C1 segment of cervical spinal cord (tissue), 14 donors: ENCODE results near the gene IL36RN.
"Not testable (repeated sequence)": the region's sequence is repeated elsewhere in the genome, so short reads cannot be mapped to it uniquely, and the experiment has no call there.

Experiments used
- DNase-seq, 14 donors: peaks; one replicate each; lab custom pipeline; 2025; lab: John Stamatoyannopoulos, UW

Gene IL36RN

DNA sequence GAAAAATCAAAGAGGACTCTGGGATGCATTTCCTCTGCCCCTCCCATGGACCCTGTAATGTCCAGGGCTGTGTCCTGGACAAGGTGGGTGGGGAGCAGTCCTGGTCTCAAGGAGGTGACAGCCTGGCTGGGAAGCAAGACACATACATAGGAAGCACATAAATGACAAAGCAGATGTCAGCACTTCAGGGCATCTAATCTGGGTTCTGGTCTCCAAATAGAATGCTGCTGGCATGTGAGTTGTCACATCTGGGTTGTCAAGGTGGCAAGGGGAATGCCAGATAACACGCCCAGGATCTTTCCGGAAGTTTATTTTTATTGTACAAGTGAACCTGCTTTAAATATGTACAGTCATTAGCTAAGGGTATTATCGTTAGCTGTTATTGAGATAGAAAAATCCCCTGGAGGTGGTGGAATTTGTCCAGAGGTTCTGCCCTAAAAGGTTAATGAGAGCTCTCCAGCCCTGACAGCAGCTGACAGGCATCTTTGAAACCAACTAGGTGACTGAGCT, 14.4 kb downstream of the IL36RN start:
- DNase-seq: no peak

DNA sequence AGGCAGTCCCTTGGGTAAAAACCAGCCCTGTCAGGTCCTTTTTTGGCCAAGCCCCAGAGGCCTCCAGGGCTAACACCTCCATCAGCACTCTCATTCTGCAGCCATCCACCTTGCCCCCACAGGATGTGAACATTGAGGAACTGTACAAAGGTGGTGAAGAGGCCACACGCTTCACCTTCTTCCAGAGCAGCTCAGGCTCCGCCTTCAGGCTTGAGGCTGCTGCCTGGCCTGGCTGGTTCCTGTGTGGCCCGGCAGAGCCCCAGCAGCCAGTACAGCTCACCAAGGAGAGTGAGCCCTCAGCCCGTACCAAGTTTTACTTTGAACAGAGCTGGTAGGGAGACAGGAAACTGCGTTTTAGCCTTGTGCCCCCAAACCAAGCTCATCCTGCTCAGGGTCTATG, 16.0 kb downstream of the IL36RN start:
- no peak for DNase-seq

DNA sequence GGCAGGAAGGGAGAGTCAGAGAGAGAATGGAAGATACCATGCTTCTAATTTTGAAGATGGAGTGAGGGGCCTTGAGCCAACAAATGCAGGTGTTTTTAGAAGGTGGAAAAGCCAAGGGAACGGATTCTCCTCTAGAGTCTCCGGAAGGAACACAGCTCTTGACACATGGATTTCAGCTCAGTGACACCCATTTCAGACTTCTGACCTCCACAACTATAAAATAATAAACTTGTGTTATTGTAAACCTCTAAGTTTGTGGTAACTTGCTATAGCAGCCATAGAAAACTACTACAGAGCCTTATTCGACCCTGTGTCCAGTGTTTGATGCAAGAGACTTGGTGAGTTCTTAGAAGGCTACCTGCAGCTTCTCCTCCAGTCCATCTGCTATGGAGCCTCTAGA, 16.6 kb downstream of the IL36RN start:
- no peak for DNase-seq

DNA sequence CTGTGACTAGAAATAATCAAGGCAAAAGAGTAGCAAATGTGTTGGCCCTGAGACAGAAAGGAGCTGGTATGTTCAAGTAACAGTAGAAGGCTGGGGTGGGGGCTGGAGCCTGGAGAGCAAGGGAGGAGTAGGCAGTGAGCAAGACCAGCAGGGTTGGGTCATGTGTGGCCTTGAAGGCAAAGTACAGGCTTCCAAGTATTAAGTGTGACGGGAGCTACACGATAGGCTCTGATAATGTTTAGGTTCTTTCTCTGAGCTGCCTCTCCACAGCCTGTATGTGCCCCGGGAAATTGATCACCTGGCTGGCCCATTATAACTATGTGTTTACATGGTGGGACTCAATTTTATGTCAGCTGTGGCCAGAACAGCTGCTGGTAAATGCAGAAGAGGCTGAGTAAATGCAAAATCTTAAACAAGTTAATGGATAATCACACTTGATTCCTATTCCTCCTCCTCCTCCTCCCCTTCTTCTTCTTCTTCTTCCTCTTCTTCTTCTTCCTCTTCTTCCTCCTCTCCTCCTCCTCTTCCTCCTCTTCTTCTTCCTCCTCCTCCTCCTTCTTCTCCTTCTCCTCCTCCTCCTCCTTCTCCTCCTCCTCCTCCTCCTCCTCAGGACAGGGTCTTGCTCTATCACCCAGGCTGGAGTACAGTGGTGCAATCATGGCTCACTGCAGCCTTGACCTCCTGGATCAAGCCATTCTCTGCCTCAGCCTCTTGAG, 18.1 kb downstream of the IL36RN start:
- DNase-seq: no peak

DNA sequence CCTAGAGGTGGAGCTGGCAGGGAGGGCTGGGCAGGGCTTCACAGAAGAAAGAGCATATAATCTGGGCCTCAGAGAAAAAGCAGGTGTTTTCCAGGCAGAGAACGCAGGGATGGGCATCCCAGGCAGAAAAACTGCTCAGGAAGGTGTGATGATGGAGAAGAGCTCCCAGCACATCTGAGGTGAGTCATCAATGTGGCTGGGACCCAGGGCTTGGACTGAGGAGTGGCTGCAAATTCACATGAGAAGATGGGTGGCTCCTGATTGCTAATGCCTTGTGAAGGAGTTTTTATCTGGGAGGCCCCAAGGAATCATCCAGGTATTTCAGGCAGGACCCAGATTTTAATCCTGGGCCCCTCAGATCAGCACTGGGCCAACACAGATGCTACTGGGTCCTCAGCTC, 18.9 kb downstream of the IL36RN start:
- DNase-seq: no peak

DNA sequence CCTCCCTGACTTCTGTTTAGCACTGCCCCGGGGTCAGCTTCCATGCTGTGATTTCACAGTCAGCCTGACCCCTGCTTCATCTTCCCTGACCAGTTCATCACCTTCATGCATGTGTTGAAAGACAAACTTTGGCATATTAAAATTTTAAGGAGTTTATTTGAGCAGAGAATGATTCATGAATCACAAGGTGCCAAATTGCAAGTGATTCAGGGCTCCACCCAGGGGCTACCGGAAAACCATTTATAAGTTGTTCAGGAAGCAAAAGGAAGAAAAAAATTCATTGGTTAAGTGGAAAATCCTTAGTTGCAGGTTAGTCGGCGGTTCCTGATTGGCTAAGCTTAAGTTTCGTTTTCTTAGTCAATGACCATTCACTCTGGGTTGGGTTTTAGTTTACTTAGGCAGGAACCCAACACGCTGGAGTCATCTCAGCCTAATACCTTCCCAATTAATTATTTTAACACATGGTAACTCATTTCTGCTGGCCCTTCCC, 19.4 kb downstream of the IL36RN start:
- no peak for DNase-seq

DNA sequence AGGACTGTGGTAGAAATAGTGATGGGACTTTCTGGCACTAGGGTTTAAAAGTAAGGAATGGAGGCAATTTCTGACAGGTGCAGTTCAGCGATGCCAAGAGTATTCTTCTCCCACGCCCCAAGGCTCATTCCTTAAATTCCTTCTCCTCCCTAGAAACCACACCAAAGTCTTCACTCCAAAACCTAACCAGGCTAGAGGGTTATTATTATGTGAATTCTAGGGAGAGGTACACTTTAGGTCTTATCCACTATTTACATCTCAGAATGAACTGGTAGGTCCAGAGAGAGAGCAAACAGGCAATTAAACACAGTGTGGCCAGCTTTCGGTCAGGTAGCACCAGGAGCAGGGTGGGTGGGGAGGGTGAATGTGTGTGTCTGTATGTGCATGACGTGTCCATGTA, 20.1 kb downstream of the IL36RN start:
- DNase-seq: no peak

DNA sequence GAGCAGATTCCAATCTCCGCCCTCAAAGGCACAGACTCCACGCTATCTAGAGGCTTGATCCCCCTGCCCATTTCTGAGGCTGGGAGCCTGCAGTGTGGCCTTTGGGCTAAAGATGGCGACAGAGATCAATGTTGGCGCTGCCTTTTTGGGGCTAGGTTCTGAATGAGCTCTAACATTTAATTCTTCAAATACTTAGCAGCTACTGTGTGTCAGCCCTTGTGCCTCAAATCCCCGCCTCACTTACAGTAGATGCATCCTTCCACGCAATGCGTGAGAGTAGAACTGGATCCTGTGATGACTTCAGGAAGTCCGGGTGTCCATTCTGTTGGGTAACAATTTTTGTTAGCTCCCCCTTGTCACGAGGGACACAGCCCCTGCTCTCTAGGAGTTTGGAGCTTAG, 21.1 kb downstream of the IL36RN start:
- DNase-seq: peak in 2 of 14 donors; percentile 0 to 11

DNA sequence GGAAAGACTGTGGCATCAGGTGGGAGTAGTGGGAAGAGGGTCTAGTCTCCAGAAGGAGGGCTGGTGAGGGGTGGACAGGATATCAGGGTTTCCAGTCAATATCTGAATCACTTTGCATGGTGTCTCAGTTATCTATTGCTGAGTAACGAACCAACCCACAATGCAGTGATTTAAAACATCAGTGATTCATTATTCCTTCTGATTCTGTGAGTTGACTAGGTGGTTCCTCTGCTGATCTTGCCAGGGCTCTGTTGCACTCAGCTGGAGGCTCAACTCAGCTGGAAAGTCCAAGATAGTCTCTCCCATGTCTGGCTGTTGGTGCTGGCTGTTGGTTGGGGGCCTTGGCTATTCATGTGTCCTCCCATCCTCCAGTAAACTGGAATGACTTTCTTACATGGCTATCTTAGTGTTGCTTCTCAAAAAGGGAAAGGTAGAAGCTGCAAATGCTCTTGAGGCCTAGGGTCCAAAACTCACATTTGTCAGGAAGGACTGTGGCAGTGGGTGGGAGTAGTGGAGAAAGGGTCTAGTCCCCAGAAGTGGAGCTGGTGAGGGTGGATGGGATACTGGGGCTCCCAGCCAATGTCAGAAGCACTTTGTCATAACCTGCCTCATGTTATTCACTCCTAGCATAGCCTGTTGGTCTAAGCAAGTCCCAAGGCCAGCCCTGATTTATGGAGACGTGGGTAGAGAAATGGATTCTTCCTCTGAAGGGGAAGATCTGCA, 22.7 kb downstream of the IL36RN start:
- no peak for DNase-seq

DNA sequence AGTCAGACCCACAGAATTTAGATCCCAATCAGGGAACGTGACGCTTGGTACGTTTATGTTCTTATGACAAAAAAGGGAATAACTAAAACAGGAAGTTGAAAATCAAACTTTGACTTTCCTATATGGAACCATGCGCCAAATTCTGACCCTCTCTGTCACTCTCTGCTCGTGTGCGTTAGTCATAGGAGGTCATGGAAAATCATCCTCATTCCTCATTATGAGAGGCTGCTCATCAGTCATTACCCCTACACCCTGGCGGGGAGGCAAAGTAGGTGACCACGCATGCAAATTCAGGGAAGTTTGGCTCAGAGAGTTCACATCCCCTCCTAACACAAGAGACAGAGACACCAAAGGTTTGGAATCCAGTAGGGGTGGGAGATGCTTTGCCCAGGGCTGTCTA, 24.3 kb downstream of the IL36RN start:
- no peak for DNase-seq

DNA sequence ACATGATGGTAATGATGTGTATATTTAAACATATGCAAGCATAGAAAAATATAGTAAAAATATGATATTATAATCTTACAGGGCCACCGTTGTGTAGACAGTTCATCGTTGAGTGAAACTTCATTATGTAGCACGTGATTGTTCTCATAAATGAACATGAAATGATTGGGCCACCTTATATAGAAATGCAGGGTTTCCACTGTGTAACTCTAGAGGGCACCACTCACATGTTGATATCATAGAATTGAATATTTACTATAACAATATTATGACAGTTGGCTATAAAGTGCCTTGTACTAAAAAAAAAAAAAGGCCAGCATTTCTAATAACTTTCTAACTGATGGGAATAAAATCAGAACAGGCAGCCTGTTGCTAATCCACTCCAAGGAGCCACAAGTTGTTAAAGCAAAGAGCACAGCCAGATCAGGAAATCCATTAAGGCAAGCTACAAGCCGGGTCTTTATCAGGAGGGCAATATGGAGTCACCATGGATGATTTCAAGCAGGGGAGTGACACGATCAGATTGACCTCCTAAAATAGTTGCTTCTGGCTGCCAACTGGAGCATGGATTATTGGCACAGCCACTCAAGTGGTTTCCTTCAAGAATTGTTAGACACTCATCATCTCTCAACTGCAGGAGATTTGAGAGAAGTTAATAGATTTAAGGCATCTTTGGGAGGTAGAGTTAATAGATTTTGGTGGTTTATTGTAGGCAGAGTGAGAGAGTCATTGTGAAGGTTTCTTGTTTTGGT, 25.4 kb downstream of the IL36RN start:
- DNase-seq: no peak

DNA sequence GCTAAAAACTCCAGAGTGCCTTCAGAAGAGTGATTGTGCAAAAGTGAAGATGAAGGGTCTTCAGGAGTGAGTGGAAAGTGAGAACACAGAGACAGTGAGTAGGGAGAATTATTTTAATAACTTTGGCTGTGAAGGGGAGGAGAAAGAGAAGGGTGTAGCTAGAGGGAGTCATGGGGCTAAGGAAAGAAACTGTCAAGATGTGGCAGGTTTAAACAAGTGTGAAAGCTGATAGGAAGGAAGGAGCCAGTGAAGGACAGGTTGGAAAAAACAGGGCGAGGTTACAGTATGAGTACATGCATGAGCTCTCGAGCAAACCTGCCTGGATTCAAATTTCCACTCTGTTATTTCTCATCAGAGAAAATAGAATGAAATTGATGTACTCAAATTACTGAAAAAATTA, 26.5 kb downstream of the IL36RN start:
- no peak for DNase-seq

DNA sequence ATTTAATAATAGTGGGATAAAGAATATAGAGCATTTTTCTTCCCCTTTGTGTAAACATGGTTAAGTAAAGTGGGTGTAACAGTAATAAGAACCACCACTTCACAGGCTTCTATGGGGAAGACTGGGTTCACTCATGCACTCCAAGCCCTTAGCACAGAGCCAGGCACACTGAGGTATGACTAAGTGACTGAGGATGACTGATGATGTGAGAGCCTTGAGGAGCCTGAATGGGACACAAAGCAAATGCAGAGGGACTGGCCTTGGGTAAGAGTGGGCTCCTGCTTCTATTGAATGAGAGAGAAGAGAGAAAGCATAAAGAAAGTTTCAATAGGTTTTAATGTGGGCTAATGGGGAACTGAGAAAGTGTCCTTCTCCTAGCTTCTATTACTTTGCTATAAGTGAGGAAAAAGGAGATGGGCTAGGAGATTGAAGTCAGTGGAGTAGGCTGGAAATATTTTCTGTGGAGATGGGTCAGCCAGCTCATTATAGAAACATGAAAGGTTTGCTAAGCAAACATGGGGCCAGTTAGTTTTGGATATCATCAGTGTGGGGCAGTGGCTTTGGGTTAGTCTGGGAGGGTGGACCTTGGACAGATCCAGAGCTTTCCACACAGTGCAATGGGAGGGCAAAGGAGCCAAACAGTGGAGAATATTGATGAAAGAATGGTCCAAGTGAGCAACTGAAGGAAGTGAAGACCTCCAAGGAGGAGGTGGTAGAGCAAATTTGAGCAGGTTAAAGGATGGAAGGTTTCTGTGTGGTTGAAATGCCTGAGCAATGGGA, 29.4 kb downstream of the IL36RN start:
- DNase-seq: no peak

DNA sequence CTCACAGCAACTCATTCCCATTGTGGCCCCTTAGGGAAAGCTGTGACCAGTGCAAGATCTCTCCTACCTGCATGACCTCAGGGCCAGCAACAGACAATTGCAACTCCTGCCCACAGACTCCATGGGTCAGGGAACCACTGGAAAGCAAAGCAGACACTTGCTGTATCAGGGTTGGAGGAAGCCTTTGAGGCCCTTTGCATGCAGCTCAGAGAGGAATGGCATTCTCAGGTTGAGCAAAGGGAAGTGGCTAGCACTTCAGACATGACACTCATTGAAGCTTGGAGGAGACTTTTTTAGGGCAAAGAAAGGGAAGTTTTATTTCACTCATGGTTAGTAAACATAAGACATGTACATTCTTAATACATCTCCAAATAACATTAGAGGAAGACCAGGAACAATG, 30.9 kb downstream of the IL36RN start:
- DNase-seq: no peak

DNA sequence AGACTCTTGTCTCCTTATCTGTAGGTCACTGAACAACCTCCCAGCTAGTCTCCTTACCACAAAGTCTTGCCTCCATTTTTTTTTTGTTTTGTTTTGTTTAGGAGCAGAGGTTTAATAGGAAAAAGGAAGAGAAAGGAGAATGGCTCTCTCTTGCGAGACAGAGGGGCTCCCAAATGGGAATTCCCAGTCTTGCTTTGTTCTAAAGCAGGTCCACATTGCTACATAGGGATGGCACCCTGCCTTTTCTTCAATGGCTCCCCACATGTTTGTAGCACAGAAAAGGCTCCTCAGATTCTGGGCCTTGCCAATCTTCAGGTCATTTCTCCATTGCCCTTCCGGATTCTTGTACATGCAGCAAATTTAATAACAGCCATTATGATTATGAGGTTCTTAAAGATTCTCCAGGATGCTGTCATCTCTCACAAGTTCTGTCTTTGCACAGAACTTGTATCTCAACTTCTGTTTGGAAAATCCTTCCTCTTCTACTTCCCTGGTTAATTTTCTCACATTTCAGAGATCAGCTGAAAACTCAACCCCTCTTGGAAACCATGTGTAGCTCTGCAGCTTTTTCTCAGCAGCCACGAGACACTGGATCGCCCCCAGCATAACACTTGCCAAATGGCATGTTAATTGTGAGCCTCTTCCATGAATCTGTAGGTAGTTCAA, 32.4 kb downstream of the IL36RN start:
- no peak for DNase-seq

DNA sequence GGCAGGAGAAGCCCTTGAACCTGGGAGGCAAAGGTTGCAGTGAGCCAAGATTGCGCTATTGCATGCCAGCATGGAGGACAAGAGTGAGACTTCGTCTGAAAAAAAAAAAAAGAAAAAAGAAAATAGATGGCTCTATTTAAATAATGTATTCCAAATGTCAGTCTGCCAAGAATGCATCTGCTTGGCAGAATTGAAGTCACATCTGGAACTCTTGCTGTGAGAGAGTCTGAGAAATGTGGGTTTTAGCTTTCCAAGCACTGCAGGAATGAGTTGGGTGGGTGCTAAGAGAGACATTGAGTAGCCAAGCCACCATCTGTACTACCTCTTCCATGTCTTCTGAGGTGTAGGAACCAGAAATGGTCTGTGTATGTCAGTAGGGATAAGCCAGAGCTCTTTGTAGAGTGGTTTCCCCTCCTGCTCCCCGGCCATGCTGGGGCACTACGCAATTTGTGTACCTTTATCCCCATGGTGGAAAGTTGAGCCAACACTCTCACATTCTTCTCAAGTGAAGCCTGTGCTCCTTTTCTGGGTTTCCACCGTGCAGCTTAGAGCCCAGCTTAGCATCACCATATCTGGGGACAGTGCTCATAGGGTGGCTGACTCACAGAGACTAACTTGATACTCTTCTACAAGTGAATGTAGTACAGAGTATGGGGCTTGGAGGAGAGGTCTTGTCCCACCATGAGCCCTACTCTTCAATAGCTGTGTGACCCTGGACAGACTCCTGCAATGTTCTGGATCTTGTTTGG, 34.0 kb downstream of the IL36RN start:
- no peak for DNase-seq

DNA sequence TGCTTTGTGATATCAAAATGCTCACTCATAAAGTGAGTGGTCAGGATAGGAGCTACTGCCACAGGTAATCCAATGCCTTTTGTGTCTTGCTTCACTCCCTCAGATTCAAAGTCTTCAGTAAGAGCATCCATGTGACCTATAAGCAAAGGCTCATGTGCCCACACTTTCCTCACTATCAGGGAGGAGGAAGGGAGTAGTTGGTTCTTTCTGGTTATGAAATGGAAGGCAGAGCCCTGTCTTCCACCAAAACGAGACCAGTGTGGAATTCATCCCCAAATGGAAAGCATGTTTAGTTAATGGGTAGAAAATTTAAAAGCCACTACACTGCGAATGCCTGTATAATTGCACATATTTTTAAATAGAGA, 34.6 kb downstream of the IL36RN start:
- DNase-seq: no peak

DNA sequence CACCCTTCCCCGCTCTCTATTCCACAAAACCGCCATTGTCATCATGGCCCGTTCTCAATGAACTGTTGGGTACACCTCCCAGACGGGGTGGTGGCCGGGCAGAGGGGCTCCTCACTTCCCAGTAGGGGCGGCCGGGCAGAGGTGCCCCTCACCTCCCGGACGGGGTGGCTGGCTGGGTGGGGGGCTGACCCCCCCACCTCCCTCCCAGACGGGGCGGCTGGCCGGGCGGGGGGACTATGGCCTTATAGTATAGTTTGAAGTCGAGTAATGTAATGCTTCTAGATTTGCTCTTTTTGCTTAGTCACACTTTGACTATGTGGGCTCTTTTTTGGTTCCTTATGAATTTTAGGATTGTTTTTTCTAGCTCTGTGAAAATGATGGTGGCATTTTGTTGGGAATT, 37.3 kb downstream of the IL36RN start:
- DNase-seq: not testable (repeated sequence)

DNA sequence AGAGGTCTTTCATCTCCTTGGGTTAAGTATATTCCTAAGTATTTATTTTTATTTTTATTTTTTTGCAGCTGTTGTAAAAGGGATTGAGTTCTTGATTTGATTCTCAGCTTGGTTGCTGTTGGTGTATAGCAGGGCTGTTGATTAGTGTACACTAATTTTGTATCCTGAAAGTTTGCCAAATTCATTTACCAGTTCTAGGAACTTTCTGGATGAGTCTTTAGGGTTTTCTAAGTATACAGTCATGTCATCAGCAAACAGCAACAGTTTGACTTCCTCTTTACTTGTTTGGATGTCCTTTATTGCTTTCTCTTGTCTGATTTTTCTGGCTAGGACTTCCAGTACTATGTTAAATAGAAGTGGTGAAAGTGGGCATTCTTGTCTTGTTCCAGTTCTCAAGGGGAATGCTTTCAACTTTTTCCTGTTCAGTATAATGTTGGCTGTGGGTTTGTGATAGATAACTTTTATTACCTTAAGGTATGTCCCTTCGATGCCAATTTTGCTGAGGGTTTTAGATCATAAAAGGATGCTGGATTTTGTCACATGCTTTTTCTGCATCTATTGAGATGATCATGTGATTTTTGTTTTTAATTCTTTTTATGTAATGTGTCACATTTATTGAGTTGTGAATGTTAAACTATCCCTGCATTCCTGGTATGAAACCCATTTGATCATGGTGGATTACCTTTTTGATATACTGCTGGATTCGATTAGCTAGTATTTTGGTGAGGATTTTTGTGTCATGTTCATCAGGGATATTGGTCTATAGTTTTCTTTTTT, 38.0 kb downstream of the IL36RN start:
- not testable (repeated sequence) for DNase-seq

DNA sequence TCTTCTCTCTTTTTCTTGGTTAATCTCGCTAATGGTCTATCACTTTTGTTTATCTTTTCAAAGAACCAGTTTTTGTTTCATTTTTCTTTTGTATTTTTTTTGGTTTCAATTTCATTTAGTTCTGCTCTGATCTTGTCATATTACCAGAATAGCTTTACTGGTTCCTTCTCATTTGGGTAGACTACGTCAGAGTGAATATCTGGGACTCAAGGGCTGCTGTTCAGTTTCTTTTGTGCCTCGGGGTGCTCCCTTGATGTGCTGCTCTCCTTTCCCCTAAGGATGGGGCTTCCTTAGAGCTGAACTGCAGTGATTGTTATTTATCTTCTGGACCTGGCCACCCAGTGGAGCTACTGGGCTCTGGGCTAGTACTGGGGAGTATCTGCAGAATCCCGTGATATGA, 39.0 kb downstream of the IL36RN start:
- no peak for DNase-seq
